NB4 (cell line): Measurements from ENCODE around the gene GPR55.

Experiments used
- DNase-seq: peaks from one replicate; pipeline ENCODE4 v3.0.0; 2010; ENCODE audit warnings: low read depth
- H3K4me3 ChIP-seq: one replicate; pipeline ENCODE4 v1.5.1; 2011; ENCODE audit warnings: mild to moderate bottlenecking, low read depth, low read length, moderate library complexity
- CTCF ChIP-seq: IDR thresholded peaks from one replicate; pipeline ENCODE4 v1.5.1; 2012; ENCODE audit warnings: low read depth, low read length
- MAX ChIP-seq: IDR thresholded peaks from 2 replicates; pipeline ENCODE4 v1.6.1; 2011; ENCODE audit warnings: low read depth, low read length
- MYC ChIP-seq: IDR thresholded peaks from 2 replicates; pipeline ENCODE4 v1.6.1; 2011; ENCODE audit warnings: low read depth, low read length
- POLR2A ChIP-seq: IDR thresholded peaks from 2 replicates; pipeline ENCODE4 v1.6.1; 2011; ENCODE audit warnings: mild to moderate bottlenecking; ENCODE audit not compliant: insufficient read length; ENCODE audit errors: extremely low read depth

GPR55 gene

GRCh38 chr2:230902180-230902899 lies 22.7 kb downstream of the GPR55 start:
- DNase-seq = peak; percentile 85
- H3K4me3 ChIP-seq = no peak overlapping the region
- TF ChIP-seq MYC (no peak; the same call in 1 of the 2 replicates), CTCF (peak; percentile 99)

DNA sequence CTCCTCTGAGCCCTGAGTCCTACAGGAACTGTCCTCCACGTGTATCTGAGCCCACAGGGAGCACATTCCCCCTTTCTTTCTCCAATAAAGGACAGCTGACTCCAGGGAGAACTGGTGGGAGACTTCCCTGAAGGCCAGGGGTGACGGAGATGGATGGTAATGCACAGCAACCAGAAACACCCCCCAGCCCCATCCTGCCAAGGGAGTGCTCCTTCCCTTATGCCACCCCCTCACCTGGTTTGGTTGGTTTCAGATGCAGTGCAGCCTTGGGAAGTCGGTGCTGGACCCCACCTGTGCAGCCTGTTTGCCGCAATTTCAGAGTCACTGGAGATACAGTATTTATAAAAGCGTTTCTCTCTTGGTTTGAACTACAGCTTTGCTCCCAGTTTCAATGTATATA lies 24.0 kb downstream of the GPR55 start:
- TF ChIP-seq MYC = no peak
- TF ChIP-seq MAX = no peak
- no peak for TF ChIP-seq CTCF
- no peak for TF ChIP-seq POLR2A
- H3K4me3 ChIP-seq = no peak overlapping the region
- no peak for DNase-seq

DNA sequence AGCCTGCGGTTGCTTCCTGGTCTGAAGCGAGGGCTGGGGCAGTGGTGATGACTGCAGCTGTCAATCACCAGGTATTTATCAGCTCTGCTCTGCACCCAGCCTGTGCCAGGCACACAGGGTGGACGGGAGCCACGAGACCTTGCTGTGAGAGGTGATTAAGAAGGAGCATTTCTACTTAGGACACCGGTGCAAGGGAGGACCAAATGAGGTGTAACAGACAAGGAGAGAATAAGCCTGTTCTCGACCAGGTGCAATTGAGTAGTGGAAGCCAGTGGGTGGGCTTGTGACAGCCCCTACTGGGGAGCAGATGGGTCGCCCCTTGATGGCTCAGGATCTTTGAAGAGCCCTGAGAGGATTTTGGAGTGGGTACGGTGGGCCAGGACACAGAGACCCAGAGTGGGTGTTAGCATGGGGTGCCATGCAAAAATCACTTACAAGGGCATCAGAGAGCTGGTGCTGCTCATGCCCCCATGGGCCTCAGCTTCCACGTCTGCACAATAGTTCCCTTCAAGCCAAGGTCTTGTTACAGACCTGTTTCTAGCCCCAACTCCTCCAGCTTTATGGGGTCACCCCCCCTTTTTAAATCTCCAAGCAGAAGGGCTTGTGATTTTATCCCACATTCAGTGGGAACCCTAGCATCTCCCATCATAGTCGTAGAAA lies 24.6 kb downstream of the GPR55 start:
- TF ChIP-seq POLR2A (no peak), MAX (no peak), CTCF (no peak), MYC (no peak)
- no peak for DNase-seq
- H3K4me3 ChIP-seq = no peak overlapping the region

GRCh38 chr2:230899786-230900185 lies 25.3 kb downstream of the GPR55 start:
- no peak for DNase-seq
- H3K4me3 ChIP-seq = no peak overlapping the region
- TF ChIP-seq CTCF (no peak), POLR2A (no peak), MAX (no peak), MYC (no peak)

GRCh38 chr2:230899287-230899686 lies 25.8 kb downstream of the GPR55 start:
- no peak overlapping the region for H3K4me3 ChIP-seq
- TF ChIP-seq CTCF (no peak), MAX (no peak), POLR2A (no peak), MYC (no peak)
- no peak for DNase-seq

GRCh38 chr2:230898713-230899091 lies 26.3 kb downstream of the GPR55 start:
- TF ChIP-seq MAX (no peak), CTCF (no peak), MYC (no peak), POLR2A (no peak)
- DNase-seq = no peak
- no peak overlapping the region for H3K4me3 ChIP-seq
